Memory B cell (primary cell): Measurements from ENCODE around the gene CIBAR2.
A peak's percentile ranks its signal among the peaks of the same experiment; 100 is the strongest.

Experiments used
- ATAC-seq: fragments of 150-1000 bp; cut with Tn5 transposase; 2 replicates; pipeline ENCODE4 v1.10.0; 2021; ENCODE audit warnings: low read depth, mild to moderate bottlenecking, moderate library complexity
- DNase-seq, 2 donors: peaks; one replicate each; pipeline ENCODE4 v3.0.0; 2022; ENCODE audit warnings: low spot score in 2 of 2
- H3K27ac Mint-ChIP-seq: one replicate; pipeline ENCODE4 v1.8.0; 2022; ENCODE audit warnings: mild to moderate bottlenecking, moderate library complexity, mixed read lengths
- H3K27me3 Mint-ChIP-seq: one replicate; pipeline ENCODE4 v1.8.0; 2022; ENCODE audit warnings: mixed read lengths
- H3K36me3 Mint-ChIP-seq: one replicate; pipeline ENCODE4 v1.8.0; 2022; ENCODE audit warnings: mild to moderate bottlenecking, mixed read lengths
- H3K4me1 Mint-ChIP-seq: one replicate; pipeline ENCODE4 v1.8.0; 2022; ENCODE audit warnings: mixed read lengths
- H3K4me3 Mint-ChIP-seq: one replicate; pipeline ENCODE4 v1.8.0; 2022; ENCODE audit warnings: mild to moderate bottlenecking, moderate library complexity, mixed read lengths
- H3K9me3 Mint-ChIP-seq: one replicate; pipeline ENCODE4 v1.8.0; 2022; ENCODE audit warnings: mixed read lengths

Gene CIBAR2

DNA sequence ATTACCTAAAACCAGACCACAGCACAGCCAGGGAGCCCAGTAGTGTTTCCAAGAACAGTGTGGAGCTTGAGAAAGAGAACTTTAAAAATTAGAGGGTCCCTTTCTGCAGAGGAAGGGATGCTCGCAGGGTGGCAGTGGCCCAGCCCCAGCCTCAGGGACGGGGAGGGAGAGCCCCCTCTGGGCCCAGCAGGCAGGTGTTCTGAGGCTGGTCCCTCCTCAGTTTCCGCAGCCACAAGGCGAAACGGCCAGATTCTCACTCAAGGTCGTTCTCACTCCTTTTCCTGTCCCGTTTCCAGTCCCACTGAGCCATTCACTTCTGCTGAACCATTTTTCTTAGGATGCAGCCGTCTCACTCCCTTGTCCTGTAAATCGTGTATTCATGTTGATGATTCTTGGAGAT is 20.0 kb downstream of the CIBAR2 start:
- Mint-ChIP-seq H3K36me3 (no peaks in the 10 kb centered on the region), H3K4me1 (no peaks in the 10 kb centered on the region), H3K4me3 (no peak overlapping the region), H3K9me3 (no peaks in the 10 kb centered on the region), H3K27ac (no peak overlapping the region), H3K27me3 (peaks cover 10% of the 10 kb centered on the region)
- ATAC-seq = no peak
- DNase-seq = no peak

GRCh38 chr16:85091522-85091910 is 20.8 kb downstream of the CIBAR2 start:
- H3K4me3 Mint-ChIP-seq = no peak overlapping the region
- ATAC-seq (no peak), DNase-seq (no peak)
- no peaks in the 10 kb centered on the region for H3K36me3 Mint-ChIP-seq
- H3K4me1 Mint-ChIP-seq = peaks cover 4% of the 10 kb centered on the region
- H3K9me3 Mint-ChIP-seq = no peaks in the 10 kb centered on the region
- peaks cover 10% of the 10 kb centered on the region for H3K27me3 Mint-ChIP-seq
- no peak overlapping the region for H3K27ac Mint-ChIP-seq

GRCh38 chr16:85090873-85091521 is 21.3 kb downstream of the CIBAR2 start:
- H3K4me1 Mint-ChIP-seq = peaks cover 4% of the 10 kb centered on the region
- no peaks in the 10 kb centered on the region for H3K36me3 Mint-ChIP-seq
- no peak for ATAC-seq
- no peaks in the 10 kb centered on the region for H3K9me3 Mint-ChIP-seq
- no peak overlapping the region for H3K27ac Mint-ChIP-seq
- peaks cover 10% of the 10 kb centered on the region for H3K27me3 Mint-ChIP-seq
- H3K4me3 Mint-ChIP-seq = no peak overlapping the region
- DNase-seq = no peak

GRCh38 chr16:85090181-85090580 is 22.1 kb downstream of the CIBAR2 start:
- peaks cover 12% of the 10 kb centered on the region for H3K27me3 Mint-ChIP-seq
- H3K36me3 Mint-ChIP-seq = no peaks in the 10 kb centered on the region
- peaks cover 7% of the 10 kb centered on the region for H3K4me1 Mint-ChIP-seq
- no peaks in the 10 kb centered on the region for H3K9me3 Mint-ChIP-seq
- no peak overlapping the region for H3K27ac Mint-ChIP-seq
- DNase-seq = no peak
- ATAC-seq = no peak
- no peak overlapping the region for H3K4me3 Mint-ChIP-seq

DNA sequence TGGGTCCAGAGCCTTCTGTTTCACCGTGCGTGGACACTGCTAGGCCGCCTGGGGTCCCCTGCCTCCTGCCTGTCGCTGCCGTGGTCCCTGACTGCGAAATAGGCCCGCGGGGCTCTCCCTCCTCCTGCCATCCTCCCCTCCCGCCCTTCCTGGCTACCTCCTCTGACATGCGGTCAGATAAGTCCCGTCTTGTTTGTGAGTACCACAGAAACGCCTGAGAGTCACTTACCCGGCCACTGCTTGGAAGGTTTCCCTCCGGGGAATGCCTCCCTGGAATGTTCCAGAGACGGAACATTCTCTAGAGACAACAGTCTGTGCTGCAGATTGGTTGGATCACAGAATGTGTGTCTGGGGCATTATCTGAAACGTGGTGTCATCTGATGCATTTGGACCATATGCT is 22.7 kb downstream of the CIBAR2 start:
- peaks cover 11% of the 10 kb centered on the region for H3K4me1 Mint-ChIP-seq
- ATAC-seq (no peak), DNase-seq (no peak)
- peaks cover 1% of the 10 kb centered on the region for H3K36me3 Mint-ChIP-seq
- no peak overlapping the region for H3K4me3 Mint-ChIP-seq
- no peaks in the 10 kb centered on the region for H3K9me3 Mint-ChIP-seq
- H3K27me3 Mint-ChIP-seq = peaks cover 14% of the 10 kb centered on the region
- no peak overlapping the region for H3K27ac Mint-ChIP-seq

GRCh38 chr16:85088570-85089199 is 23.6 kb downstream of the CIBAR2 start:
- Mint-ChIP-seq H3K36me3 (peaks cover 1% of the 10 kb centered on the region), H3K4me3 (no peak overlapping the region), H3K4me1 (peaks cover 12% of the 10 kb centered on the region), H3K27me3 (peaks cover 11% of the 10 kb centered on the region), H3K27ac (no peak overlapping the region), H3K9me3 (no peaks in the 10 kb centered on the region)
- DNase-seq (no peak), ATAC-seq (no peak)

DNA sequence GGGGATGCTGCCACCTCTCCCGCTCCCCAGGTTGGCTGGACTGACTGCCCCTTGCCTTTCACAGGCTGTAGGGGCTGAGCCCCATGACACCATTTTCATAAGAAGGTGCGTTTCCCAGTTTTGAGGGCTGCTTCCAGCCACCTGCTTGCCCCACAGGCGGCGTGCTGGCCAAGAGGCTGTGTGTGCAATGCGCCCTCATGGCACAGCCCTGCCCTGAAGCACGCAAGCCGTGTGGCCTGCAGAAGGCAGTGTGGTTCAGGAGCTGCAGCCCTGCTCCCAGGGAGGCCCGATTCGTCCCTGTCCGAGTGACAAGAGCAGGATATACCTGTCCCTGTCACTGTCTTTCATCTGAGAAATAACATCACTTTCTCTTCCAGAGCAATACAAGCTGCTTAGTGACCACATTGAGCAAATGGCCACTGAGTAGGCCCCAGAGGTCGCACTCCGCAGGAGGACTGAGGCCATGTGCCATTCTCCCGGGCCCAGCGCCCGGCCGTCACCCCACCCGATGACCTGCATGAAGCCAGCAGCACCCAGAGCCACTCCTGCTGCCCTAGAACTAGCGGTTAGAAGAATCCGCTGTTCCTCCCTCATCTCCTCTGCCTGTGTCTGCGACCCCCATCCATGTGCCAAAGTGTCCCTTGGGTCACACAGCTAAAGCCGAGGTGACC is 24.2 kb downstream of the CIBAR2 start:
- peaks cover 11% of the 10 kb centered on the region for H3K27me3 Mint-ChIP-seq
- H3K9me3 Mint-ChIP-seq = no peaks in the 10 kb centered on the region
- H3K27ac Mint-ChIP-seq = no peak overlapping the region
- H3K4me3 Mint-ChIP-seq = no peak overlapping the region
- ATAC-seq (no peak), DNase-seq (no peak)
- peaks cover 17% of the 10 kb centered on the region for H3K4me1 Mint-ChIP-seq
- peaks cover 1% of the 10 kb centered on the region for H3K36me3 Mint-ChIP-seq

DNA sequence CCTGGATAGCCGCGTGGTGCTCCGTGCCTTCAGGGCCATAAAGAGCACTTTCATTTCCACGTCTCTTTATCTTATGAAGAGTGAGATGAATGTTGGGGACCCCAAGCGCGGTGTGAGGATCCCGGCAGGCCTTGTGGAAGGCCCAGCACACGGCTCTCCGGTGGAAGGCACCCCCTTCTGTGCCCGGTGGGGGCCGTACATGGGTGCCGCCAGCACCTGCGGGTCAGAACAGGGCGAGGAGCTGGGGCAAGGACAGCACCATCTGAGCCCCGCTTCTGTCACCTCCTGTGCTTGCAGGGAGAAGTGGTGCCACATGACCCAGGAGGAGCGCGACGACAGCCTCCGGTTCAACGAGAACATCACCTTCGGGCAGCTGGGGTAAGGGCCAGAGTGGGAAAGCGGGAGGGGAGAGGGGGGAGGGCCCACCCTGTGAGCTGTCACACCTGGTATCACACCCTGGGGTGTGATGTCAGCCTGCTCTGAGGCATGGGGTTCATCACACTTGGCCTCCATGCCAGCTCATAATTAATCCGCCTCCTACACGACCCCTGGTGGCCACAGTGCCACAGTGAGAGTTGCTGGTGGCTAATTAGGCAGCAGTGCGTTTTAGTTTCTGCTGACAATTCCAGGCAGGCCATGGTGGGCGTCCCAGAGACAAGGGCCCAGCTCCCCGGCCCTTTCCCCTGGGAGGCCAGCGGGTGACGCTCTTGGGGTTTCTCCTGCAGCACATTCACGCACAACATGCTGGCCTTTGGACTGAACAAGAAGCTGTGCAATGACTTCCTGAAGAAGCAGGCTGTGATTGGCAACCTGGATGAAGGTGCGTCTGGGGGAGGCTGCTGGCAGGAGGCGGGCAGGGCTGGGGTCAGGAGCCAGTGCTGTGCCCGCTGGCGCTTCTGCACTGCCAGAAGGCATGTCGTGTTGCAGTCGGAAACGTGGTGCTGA is 25.7 kb downstream of the CIBAR2 start:
- DNase-seq = peak; percentile 61 to 74
- Mint-ChIP-seq H3K4me1 (peaks cover 21% of the 10 kb centered on the region), H3K4me3 (no peak overlapping the region), H3K27ac (no peak overlapping the region), H3K9me3 (no peaks in the 10 kb centered on the region), H3K27me3 (peaks cover 14% of the 10 kb centered on the region), H3K36me3 (peaks cover 1% of the 10 kb centered on the region)
- ATAC-seq = peak; percentile 81

DNA sequence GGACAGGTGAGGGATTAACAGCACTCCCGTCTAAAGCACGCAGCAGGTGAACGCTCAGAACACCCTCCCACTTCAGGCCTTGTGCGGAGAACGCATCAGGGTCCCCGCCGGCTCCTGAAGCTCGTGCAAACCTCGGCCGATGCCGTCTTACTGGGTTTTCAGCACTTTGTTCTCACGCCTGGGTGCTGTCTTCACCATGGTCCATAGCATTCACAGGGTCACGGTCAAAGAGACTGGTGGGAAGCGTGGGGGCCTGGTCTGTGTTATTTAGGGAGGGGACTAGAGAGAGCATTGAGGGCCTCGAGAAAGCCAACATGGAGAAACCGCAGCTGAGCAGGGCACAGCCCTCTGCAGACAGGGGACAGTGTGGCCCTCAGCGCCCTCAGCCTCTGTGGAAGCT is 26.6 kb downstream of the CIBAR2 start:
- Mint-ChIP-seq H3K36me3 (peaks cover 1% of the 10 kb centered on the region), H3K9me3 (no peaks in the 10 kb centered on the region)
- ATAC-seq = no peak

DNA sequence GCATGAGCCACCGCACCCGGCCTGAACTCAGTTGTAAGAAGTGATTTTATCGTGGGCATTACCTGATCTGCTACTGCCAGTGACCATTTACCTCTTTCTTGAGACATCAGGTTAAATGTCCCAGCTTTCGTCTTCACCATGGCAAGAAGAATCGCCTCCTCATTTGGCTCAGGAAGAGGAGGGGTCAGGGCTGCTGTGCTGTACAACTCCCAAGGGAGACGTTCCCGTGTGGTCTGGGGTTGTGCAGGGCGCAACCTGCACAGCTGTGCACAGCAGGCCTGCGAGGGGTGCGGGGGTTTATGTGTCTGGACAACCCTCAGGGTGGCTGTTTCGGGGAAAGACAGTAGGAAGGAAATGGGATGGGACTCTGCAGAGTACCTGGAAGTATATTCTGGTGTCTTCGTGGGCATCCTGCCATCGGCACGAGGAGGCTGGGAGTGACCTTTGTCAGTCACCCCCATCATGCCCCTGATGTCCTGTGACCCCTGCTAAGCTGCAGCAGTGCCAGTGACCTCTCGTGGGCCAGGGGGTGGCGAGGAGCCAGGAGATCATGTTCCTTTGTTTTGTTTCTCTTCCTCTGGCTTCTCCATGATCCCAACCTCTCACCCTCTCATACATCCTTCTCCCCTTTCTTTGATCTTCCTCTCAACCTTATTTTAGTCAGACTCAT is 27.3 kb downstream of the CIBAR2 start:
- H3K27ac Mint-ChIP-seq = no peak overlapping the region
- no peak overlapping the region for H3K4me3 Mint-ChIP-seq
- no peaks in the 10 kb centered on the region for H3K9me3 Mint-ChIP-seq
- ATAC-seq = no peak
- peaks cover 21% of the 10 kb centered on the region for H3K4me1 Mint-ChIP-seq
- DNase-seq = no peak
- H3K27me3 Mint-ChIP-seq = peaks cover 12% of the 10 kb centered on the region
- H3K36me3 Mint-ChIP-seq = peaks cover 1% of the 10 kb centered on the region

More for the DNA sequence above, 26.6 kb downstream of the CIBAR2 start:
- Mint-ChIP-seq H3K27ac (no peak overlapping the region), H3K4me1 (peaks cover 21% of the 10 kb centered on the region), H3K27me3 (peaks cover 14% of the 10 kb centered on the region), H3K4me3 (no peak overlapping the region)
- DNase-seq = no peak

DNA sequence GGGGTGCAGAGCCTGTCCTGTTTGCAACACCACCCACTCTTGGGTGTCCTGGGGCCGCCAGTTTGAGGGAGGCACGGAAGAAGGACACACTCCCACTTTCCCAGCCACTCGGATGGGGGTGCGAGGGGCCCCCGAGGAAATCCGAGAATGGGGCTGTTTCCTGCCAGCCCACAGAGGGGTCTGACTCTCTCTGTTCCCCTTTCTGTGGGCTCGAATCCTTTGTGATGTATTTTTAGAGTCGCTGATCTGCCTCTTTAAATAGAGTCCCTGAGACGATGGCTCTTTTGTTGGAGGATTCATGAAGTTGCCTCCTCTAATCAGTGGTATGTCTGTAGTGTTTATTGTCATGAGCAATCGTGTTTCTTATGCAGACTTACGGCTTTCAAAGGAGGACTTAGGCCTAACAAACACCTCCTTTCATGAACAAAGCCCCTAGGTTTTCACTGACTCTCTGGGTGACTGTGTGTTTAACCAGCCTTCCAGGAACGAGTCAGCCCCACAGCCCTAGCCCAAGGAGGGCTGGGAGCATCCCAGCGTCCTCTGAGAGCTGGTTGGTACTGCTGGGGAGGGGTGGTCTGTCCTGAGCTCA is 29.1 kb downstream of the CIBAR2 start:
- no peak for DNase-seq
- ATAC-seq = peak; percentile 41
- H3K27ac Mint-ChIP-seq = no peak overlapping the region
- peaks cover 1% of the 10 kb centered on the region for H3K36me3 Mint-ChIP-seq
- peaks cover 9% of the 10 kb centered on the region for H3K27me3 Mint-ChIP-seq
- peak overlapping the region; percentile 73 for H3K4me3 Mint-ChIP-seq
- no peaks in the 10 kb centered on the region for H3K9me3 Mint-ChIP-seq
- peaks cover 21% of the 10 kb centered on the region for H3K4me1 Mint-ChIP-seq

DNA sequence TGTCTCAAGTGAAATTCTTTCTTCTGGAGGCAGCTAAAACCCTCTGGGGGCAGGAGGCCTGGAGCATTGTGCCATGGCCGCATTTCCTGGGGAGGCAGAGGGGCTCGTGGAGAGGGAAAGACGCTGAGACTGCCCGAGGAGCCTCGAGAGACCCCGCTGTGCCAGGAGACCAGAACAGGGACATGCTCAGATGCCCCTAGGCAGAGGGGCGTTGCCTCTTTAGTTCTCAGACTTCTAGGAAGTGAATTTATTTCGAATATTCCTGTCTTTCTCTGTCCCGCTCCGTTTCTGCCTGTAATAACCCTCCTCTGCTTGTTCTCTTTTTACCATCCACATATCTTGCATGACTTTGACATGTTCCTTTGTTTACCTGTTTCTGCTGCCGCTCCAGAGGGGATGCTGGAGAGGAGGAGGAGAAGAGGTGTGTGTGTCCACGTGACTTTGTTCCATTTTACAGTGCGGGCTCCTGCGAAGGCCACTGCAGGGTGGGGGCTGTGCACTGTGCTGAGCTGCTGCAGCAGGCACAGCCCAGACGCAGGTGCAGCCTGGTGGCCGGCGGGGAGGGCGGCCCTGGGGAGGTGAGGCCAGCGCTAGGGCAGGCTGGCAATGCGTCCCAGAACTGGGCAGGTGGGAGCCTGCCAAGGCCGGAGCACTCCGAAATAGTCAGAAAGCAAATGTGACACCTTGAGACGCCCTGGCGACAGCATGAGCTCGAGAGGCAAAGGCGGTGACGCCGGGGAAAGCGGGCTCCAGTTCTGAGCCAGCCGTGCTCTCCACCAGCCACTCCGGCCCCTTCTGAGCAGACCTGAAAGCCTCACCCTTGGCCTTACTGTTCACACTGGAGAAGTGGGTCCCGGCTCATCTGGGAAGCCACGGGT is 29.9 kb downstream of the CIBAR2 start:
- H3K4me1 Mint-ChIP-seq = peaks cover 21% of the 10 kb centered on the region
- peaks cover 9% of the 10 kb centered on the region for H3K27me3 Mint-ChIP-seq
- H3K27ac Mint-ChIP-seq = no peak overlapping the region
- H3K9me3 Mint-ChIP-seq = no peaks in the 10 kb centered on the region
- peak overlapping the region; percentile 73 for H3K4me3 Mint-ChIP-seq
- H3K36me3 Mint-ChIP-seq = peaks cover 1% of the 10 kb centered on the region
- ATAC-seq = peak; percentile 50
- DNase-seq = peak in 1 of 2 donors; percentile 27
